ENCODE measurements around the gene GRN. TPM values are rescaled to one million over a fixed set of nuclear protein-coding genes. Genes with fewer than 3 reads are reported as not detected.
A peak's percentile ranks its signal among the peaks of the same experiment; 100 is the strongest.

Gene GRN
- 543 and 963 TPM in 2 replicates for total RNA-seq

GRCh38 chr17:44344939-44345453, at the start of gene GRN:
TSS of gene GRN (plus strand) at chr17:44345302. CDS start at chr17:44349165, 3,863 bp downstream.
- DNase-seq, result peak; percentile 99

GRCh38 chr17:44297975-44298374, 47.1 kb upstream of the GRN start:
- DNase-seq, result no peak

- no peak for DNase-seq
These were observed 40.5 kb upstream of the GRN start for GRCh38 chr17:44304651-44305050.

- no peak for DNase-seq
These were observed 37.5 kb upstream of the GRN start for GRCh38 chr17:44307387-44308186.

- peak; percentile 85 for DNase-seq
These were observed 36.7 kb upstream of the GRN start, which contains the start of gene RUNDC3A for GRCh38 chr17:44308320-44308818. TSS of gene RUNDC3A (plus strand) at chr17:44308601. CDS start at chr17:44308833, 232 bp downstream.

GRCh38 chr17:44308865-44309264, 36.2 kb upstream of the GRN start:
- no peak for DNase-seq

- no peak for DNase-seq
These were observed 35.6 kb upstream of the GRN start for GRCh38 chr17:44309472-44309871.

- no peak for DNase-seq
These were observed 34.9 kb upstream of the GRN start for GRCh38 chr17:44310188-44310587.

GRCh38 chr17:44310609-44311376, 34.3 kb upstream of the GRN start:
- DNase-seq, result no peak

GRCh38 chr17:44311562-44312181, 33.4 kb upstream of the GRN start:
- DNase-seq, result no peak

GRCh38 chr17:44312396-44313104, 32.6 kb upstream of the GRN start:
- no peak for DNase-seq

GRCh38 chr17:44314031-44314430, 31.1 kb upstream of the GRN start:
- DNase-seq, result no peak

GRCh38 chr17:44314524-44314868, 30.6 kb upstream of the GRN start:
- no peak for DNase-seq

- peak; percentile 44 for DNase-seq
These were observed 30.0 kb upstream of the GRN start for GRCh38 chr17:44314869-44315661.

GRCh38 chr17:44315760-44316731, 29.1 kb upstream of the GRN start:
- no peak for DNase-seq

- DNase-seq, result no peak
These were observed 27.6 kb upstream of the GRN start for GRCh38 chr17:44317545-44317944.

- DNase-seq, result no peak
These were observed 26.8 kb upstream of the GRN start for GRCh38 chr17:44318077-44318892.

- no peak for DNase-seq
These were observed 25.0 kb upstream of the GRN start for GRCh38 chr17:44320066-44320465.

All from dermis blood vessel endothelial cell (primary cell).